Glomerular visceral epithelial cell (primary cell): ENCODE results near the gene DPT.
A peak's percentile ranks its signal among the peaks of the same experiment; 100 is the strongest.

Source experiments
- DNase-seq: peaks from one replicate; pipeline ENCODE4 v3.0.0-alpha.2; 2016; ENCODE audit errors: extremely low spot score

DPT gene

DNA sequence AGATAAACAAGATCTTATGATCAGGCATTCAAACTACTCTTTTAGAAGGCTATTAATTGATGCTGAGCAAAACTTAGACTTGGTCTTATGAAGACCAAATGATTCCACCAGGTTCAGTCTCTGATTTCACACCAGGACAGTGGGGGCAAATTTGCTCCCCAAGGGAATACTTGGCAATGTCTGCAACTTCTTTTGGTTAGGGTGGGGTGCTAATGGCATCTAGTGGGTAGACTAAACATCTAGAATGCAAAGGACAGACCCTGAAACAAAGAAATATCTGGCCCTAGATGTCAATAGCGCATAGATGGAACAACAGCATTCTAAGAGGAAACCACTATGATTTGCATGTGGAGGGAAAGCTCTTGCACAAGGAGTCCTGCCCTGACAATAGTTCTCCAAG lies 30.6 kb downstream of the DPT start:
- no peak for DNase-seq

- no peak for DNase-seq
These were observed 31.5 kb downstream of the DPT start for GRCh38 chr1:168697356-168698126.

GRCh38 chr1:168696125-168696760 lies 32.8 kb downstream of the DPT start:
- DNase-seq: no peak

DNA sequence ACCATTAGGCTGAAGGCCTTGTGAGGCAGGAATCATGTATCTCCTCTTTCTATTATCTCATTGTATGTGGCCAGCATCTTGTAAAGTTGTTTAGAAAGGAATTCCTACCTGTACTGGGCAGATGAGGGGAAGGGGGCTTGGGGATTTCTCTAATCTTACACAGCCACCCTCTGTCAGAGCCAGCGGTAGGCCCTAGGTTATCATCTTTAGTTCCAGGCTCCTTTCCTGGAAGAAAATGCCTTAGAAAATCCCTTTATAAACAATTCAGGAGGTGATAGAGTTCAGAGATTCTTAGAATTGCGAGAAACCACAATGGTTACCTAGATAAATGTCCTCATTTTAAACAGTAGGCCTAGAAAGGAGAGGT lies 35.2 kb downstream of the DPT start:
- no peak for DNase-seq

DNA sequence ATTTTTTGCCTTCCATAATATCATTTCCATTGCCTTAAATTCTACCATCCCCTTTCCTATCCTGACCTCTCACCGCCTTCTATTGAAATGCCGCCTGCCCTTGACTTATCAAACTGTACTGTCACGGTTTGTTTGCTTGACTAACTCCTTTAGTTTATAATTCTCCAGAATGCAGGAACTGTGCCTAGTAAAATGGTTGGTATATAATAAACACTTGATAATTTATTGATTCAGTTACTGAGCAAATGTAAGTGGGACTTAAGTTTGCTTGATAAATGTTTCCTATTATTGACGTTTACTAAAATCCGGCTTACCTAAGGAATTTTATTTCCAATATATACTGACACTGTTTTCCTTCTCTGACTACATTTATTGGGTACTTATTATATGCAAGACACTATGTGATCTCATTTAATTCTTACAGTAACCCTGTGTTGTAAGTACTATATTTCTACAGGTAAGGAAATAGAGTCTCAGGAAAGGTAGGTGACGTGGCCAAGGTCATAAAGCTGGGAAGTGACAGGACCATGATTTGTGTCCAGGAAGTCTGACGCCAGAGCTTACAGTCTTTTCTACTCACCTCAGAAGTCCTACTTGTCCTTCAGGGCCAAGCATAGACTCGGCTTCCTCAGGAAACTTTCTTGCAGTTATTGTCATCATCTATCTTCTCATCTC lies 35.7 kb downstream of the DPT start:
- DNase-seq: no peak

- DNase-seq: no peak
These were observed 36.5 kb downstream of the DPT start for GRCh38 chr1:168692472-168692871.

GRCh38 chr1:168691541-168691940 lies 37.5 kb downstream of the DPT start:
- no peak for DNase-seq

DNA sequence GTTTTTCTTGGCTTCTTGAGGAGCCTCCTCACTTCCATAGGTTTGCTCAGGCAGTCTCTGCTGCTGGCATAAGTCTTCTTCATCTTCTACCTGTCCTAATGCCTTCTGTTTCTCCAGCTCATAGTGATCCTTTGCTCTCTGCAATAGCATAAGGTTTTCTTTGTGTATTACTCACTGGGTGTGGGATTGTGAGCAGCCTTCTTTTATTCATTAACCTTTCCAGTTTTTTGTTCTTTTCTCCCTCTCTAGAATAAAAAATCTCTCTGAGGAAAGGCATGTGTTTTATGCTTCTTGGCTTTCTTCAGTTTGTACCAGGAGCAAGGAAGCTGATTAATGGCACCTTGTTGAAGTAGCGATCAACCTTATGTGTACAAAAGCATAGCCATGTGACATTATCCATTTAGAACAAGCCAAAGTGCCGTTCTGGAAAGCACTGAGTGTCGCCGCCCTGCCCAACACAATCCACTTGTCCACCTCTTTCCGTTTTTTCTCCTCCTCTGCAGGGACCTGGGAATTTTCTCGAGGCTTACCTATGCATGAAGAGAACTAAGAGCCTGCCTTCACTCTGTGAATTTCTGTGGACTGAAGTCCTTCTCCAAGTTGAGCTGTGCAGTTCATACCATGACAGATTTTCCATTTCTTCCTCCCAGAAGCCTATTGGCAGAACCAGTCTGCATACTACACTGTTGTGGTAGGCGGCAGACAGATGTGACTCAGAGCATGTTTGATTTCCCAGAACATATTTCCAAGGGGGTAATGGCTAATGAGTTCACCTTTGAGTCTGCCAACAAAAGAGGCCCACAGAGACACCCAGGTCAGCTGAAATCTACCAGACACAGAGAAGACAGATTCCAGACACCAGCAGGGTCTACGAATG lies 39.0 kb downstream of the DPT start:
- DNase-seq: peak; percentile 78

- DNase-seq: no peak
These were observed 39.7 kb downstream of the DPT start for GRCh38 chr1:168689327-168689657.

GRCh38 chr1:168688644-168689326 lies 40.2 kb downstream of the DPT start:
- DNase-seq: no peak

DNA sequence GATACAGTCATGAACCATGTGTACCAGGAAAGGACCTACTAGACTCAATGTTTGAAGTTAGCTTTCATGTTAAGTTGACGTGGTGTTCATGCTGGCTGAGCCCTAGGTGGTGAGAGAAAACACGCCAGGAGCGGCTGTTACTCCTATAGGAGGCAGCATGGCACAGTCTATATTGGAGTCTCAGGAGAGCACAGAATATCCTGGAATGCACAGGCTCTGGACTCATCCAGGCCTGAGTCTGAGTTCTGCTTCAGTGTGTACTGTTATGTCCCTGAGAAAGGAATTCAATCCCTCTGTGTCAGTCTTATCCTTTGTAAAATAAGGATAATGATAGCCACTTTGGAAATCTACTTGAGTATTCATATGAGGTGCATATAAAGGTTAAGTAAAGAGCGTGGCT lies 41.2 kb downstream of the DPT start:
- DNase-seq: no peak

DNA sequence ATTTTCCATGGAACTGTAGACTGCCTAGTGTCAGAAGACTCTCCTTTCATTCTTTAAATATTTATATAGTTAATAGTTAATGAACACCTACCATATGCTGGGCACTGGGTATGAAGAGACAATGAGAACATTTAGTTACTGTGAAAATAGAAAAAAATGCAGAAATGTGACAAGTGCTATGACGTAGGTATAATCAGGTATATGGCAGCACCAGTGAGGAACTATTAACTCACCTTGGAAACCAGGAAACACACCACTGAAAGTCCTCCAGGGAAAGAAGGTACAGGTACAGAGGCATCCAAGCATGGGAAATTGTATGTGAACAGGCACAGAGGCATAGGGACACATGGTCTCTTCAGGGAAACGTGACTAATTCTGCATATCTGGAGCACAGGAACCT lies 42.3 kb downstream of the DPT start:
- DNase-seq: peak; percentile 65

DNA sequence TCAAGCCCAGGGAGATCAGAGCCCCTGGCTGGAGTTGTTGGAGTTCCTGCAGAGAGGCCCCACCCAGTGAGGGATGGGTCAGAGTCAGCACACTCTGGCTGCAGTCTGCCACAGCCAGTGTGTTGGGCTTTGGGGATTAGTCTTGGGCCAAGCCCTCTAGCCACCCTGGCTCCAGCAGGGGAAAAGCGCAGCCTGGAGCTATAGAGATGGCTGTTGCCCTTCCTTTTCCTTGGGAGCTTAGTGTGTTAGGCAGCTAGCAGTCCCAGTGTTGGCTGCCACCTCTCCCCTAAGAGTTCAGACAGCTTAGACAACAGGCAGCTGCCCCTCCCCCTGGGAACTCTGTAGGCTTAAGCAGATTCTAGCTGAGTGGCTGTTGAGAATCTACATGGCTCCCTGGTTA lies 45.1 kb downstream of the DPT start:
- DNase-seq: no peak

- no peak for DNase-seq
These were observed 52.1 kb downstream of the DPT start for GRCh38 chr1:168676861-168677260.

DNA sequence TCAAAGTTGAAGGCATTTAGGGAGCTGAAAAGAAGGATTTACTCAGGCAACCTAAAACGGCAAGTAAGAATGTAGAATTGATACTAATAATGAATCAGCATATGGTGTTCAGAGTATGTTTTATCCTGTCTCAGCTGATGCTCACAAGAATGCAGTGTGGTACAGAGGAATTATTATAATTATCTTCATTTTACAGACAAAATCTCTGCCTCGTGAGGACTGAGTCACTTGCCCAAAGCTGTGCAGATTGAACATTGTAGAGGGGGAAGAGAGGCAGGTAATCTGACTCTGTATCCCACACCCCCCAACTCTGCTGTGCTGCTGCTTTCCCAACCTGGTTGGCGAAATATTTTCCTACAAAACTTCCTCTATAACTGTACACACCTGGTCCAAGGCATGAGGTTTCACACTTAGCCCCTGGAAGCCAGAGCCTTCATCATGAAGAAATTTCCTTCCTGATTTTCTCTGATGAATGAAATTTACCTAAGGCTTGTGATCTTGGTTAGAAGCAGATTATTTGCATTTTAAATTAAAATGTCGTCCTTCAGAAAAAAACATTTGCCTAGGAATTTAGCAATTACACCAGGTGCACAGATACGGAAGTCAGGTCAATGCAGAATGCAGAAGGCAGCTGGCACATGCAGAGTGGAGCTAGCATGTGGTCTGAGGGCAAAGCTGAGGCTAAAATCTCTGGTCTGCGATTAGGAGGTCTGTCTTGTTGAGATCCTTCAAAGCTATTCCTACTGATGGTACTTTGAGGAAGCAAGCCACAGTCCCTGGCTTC lies 52.8 kb downstream of the DPT start:
- DNase-seq: no peak

DNA sequence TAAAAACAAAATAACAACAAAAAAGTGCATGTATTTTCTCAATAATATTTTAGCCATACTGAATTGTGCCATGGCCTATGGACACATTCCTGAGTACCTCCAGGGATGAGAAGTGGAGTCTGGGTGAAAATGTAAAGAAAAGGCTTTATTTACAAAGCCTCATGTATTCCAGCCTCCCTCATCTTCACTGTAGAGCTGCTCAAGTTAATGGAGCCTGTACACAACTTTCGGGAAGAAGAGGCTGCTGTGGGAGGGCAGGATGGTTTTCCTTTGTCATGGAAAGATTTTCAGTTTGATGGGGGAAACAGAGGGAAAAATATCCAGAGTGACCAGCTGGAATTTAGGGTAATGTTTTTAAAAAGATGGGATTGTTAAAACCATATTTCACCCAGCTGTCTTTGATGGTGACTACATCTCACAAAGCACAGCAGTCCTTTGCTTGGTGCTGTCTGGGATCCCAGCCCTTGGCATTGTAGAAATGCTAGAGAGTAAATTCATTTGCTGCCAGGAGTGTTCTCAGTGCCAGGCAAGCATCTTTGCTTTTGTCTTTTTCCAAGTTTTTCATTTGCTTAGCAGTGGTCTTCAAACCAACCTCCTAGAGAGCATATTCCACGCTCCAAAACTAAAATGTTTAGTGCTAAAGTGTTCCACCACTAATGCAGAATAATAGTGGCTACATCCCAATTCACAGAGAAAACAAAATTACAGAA lies 54.9 kb downstream of the DPT start:
- no peak for DNase-seq

DNA sequence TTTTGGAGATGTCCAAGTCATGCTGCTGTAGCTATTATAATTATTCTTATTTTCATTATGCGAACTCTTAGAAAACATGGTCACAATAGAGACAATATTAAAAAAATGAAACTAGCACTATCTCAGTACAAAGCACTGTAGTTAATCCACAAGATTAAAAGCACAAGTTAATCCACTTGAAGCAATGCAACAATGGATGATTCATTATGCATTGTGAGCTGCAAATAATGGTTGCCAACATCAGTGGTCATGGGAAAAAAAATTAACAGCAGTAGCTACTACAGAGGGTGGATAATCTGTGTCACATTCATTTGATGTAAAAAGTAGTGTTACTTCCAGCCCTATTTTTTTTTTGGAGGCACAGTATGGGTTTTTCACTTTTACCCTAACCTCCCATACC lies 56.7 kb downstream of the DPT start:
- no peak for DNase-seq

DNA sequence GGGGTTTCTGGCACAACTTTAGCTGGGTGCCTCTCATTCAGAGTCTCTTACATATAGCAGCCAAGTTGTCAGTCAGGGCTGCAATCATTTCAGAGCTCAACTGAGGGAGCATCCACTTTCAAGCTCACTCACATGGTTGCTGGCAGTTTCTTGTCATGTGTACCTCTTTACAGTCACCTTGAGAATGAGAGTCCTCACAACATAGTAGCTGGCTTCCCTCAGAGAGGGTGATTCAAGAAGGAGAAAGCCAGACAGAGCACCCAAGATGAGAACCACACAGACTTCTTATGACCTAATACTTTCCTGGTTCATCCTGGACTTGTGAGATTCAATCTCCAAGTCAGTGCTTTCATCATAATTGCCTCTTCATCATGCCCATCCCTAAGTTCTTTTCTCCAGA lies 57.2 kb downstream of the DPT start:
- no peak for DNase-seq

DNA sequence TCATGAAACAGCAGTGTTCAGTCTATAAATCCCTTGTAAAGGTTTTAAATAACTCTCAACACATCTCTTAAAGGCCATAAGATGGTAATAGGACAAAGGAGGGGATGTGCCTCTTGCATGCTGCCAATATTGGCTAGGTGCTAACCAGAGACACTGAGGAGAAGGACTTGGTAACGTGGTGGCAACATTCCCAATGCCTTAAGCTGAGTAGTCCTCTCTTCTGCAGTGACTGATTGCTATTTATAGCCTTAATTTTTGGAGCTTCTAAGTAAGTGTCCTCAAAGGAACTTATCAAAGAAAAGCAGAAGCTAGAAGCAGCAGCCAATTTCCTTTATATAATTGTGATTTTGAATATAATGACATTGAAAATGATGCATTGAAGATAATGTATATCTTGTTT lies 63.0 kb downstream of the DPT start:
- DNase-seq: no peak

DNA sequence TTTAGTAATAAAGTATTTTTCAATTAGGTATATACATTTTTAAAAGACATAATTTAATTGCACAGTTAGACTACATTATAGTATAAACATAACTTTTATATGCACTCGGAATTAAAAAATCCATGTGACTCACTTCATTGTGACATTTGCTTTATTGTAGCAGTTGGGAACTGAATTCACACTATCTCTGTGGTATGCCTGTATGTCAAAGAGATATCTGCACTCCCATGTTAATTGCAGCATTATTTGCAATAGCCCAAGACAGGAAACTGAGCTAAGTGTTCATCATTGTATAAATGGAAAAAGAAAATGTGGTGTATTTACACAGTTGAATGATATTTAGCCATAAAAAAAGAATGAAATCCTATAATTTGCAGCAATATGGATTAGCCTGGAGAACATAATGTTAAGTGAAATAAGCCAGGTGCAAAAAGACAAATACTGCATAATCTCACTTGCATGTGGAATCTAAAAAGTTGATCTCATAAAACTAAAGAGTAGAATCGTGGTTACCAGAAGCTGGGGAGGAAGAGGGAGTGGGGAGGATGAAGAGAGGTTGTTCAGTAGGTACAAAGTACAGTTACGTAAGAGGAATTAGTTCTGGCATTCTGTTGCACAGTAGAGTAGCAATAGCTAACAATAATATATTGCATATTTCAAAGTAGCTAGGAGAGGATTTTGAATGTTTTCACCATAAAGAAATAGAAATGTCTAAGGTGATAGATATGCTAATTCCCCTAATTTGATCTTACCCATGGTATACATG lies 64.8 kb downstream of the DPT start:
- no peak for DNase-seq
